Retinal pigment epithelial cell (primary cell): ENCODE results near the gene CDH13.

Experiments
- DNase-seq: peaks from one replicate; pipeline ENCODE4 v3.0.0-alpha.2; 2010; ENCODE audit warnings: low read depth
- H3K4me3 ChIP-seq: 2 replicates; pipeline ENCODE4 v1.5.1; 2011; ENCODE audit warnings: mild to moderate bottlenecking, low read length, control low read depth, moderate library complexity
- TF ChIP-seq, protein P1 (sequence below): conservative IDR thresholded peaks from 2 replicates; pipeline ENCODE4 v1.5.1; 2011; ENCODE audit warnings: low read depth, low read length, control low read depth, inconsistent platforms

Gene CDH13

DNA sequence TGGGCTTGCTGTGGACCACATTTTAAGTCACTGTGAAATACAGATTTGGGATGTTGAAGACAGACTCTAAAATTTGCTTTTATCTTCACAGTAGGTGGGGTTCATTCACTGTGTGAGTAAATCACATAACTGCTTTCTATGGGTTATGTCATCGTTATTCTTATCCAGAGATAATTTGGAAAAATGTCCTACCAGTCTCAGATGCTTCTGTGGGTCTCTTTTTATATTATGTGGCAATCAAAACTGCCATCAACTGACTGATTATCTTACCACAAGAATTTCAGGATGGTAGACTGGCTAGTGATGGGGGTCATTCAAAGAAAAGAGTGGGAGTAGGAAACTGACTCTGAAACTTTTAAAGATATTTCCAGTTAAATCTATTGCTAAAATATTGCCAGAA is 1184.1 kb downstream of the CDH13 start:
- TF ChIP-seq, protein P1, sequence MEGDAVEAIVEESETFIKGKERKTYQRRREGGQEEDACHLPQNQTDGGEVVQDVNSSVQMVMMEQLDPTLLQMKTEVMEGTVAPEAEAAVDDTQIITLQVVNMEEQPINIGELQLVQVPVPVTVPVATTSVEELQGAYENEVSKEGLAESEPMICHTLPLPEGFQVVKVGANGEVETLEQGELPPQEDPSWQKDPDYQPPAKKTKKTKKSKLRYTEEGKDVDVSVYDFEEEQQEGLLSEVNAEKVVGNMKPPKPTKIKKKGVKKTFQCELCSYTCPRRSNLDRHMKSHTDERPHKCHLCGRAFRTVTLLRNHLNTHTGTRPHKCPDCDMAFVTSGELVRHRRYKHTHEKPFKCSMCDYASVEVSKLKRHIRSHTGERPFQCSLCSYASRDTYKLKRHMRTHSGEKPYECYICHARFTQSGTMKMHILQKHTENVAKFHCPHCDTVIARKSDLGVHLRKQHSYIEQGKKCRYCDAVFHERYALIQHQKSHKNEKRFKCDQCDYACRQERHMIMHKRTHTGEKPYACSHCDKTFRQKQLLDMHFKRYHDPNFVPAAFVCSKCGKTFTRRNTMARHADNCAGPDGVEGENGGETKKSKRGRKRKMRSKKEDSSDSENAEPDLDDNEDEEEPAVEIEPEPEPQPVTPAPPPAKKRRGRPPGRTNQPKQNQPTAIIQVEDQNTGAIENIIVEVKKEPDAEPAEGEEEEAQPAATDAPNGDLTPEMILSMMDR = no peak
- DNase-seq = no peak
- no peak overlapping the region for H3K4me3 ChIP-seq

DNA sequence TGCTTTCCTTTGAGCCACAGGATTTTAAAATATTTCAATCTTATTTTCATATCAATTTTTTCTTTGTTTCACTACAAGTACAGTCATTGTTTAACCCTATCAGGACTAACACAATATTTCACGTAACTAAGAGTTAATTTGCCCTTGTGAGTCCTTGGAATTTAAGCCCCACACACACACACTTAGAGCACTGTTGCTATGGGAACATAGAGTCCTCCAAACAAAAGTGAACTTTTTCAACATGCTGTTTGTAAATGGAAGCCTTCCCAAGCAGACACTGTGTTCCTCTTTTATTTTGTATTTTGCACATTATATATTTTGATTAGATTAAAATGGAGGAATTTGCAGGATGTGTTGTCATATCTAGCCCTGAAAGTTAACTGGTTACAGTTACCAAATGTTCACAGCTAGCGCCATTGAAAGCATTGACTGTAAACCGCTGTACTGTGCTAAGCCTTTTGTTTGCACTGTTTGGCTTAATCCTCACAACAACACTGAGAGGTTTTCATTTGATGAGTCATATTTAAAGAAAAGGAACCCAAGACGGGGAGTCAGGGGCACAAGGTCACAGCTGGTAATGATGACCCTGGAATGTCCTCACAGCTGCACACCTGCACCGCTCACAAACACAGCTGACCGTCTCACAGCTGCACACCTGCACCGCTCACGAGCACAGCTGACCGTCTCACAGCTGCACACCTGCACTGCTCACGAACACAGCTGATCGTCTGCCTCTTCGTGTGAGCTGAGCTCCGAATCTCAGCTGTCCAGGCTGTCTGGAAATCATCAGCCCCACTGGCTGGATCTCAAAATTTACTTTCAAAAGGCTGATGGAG is 1187.3 kb downstream of the CDH13 start:
- peak; percentile 86 for DNase-seq
- TF ChIP-seq, protein P1 = no peak
- H3K4me3 ChIP-seq = peak overlapping the region; percentile 32

DNA sequence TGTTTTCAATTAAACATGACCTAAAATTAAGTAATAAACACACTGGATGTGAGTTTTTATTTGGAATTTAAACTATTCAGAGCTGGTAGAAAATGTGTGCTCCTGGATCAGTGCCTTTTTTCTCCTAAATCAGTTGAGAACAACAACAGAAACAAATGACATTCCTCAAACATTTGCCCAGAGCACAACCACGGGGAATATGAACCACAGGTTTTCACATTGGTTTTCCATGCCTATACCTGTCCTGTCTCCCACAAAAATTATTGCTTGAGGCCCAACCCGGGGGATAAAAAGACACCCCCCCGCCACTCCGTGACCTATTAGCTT is 1187.9 kb downstream of the CDH13 start:
- DNase-seq = peak; percentile 22
- TF ChIP-seq, protein P1 = no peak
- peak overlapping the region; percentile 32 for H3K4me3 ChIP-seq

DNA sequence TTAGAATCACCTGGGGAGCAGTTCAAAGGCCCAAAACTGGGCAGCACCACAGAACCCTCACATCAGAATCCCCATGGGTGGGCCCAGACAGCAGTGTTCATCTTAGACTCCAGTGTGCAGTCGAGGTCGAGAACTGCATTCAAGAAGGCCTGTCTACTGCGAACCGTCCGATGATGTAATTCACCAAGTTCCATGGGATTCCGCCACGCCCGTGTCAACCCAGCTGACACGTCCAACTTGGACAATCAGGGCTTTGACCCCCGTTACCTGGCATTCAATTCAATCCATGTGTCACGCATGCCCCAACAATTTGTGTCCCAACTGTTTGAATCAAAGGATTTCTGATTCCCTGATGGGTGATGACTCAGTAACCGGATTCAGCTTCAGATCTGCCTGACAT is 1190.3 kb downstream of the CDH13 start:
- H3K4me3 ChIP-seq = no peak overlapping the region
- DNase-seq = no peak
- TF ChIP-seq, protein P1 = no peak

DNA sequence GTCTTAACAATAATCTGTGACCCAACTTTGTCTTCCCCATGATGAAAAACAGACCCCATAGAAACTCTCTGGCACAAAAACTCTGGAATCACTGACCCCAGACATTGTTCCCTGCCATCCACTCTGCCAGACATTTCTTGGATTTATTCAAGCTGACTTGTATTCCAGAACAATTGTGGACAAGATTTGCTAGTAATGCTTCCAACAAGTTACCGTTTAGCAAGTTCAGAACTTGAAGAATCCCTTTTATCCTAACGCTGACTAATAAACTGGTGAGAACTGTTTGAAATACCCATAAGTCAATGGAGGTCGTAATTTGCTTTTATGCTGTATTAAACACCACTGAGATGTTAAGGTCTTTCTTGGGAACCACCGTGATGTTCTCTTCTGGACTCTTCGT is 1191.5 kb downstream of the CDH13 start:
- H3K4me3 ChIP-seq = no peak overlapping the region
- DNase-seq = no peak
- TF ChIP-seq, protein P1 = no peak

DNA sequence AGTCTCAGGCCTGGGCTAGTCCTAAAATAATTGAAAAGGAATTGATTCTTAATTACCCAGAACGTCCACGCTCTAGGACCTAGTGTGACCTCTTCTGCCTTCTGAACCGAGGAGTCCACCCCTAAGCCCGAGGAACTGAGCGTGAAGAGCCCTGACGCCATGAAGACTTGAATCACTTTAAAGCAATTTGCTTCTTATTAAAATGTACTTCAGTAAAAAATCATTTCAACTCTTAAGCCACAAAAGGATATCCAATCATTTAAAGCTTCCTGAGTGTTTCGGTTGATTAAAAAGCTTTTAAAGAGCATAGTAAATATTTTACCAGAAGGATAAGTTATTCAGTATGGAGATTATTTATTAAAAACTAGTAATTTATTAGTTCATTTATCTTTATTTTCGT is 1192.6 kb downstream of the CDH13 start:
- no peak for DNase-seq
- TF ChIP-seq, protein P1 = no peak
- no peak overlapping the region for H3K4me3 ChIP-seq
